IMR-90 (cell line): ENCODE results near the gene TRDN.

Experiments used
- CHD1 ChIP-seq: IDR thresholded peaks from 2 replicates; pipeline ENCODE4 v1.6.1; 2012; ENCODE audit warnings: low read depth, low read length, improper control_type of control experiment
- FOS ChIP-seq: fragments of 150-350 bp; IDR thresholded peaks from 2 replicates; pipeline ENCODE4 v1.6.1; 2016; ENCODE audit warnings: low read depth, low read length
- MAFK ChIP-seq: IDR thresholded peaks from 2 replicates; pipeline ENCODE4 v1.6.1; 2012; ENCODE audit warnings: low read depth, low read length, improper control_type of control experiment
- MXI1 ChIP-seq: IDR thresholded peaks from 2 replicates; pipeline ENCODE4 v1.6.1; 2012; ENCODE audit warnings: low read depth, mild to moderate bottlenecking, low read length, moderate library complexity, borderline replicate concordance
- POLR2A ChIP-seq: IDR thresholded peaks from 2 replicates; pipeline ENCODE4 v1.6.1; 2012; ENCODE audit warnings: mild to moderate bottlenecking, low read depth, low read length
- RFX5 ChIP-seq: IDR thresholded peaks from 2 replicates; pipeline ENCODE4 v1.8.0; 2012; ENCODE audit warnings: low read depth, mild to moderate bottlenecking, low read length, moderate library complexity
- SMC3 ChIP-seq: fragments of 150-350 bp; IDR thresholded peaks from 2 replicates; pipeline ENCODE4 v1.6.1; 2016; ENCODE audit warnings: low read depth, mild to moderate bottlenecking, antibody characterized with exemption, low read length, moderate library complexity
- TF ChIP-seq, protein P1 (sequence below): fragments of 150-350 bp; IDR thresholded peaks from 2 replicates; pipeline ENCODE4 v1.6.1; 2016; ENCODE audit warnings: low read depth, mild to moderate bottlenecking, low read length, moderate library complexity, borderline replicate concordance
- TF ChIP-seq, protein P2 (sequence below): conservative IDR thresholded peaks from 2 replicates; pipeline ENCODE4 v1.5.1; 2012; ENCODE audit warnings: mild to moderate bottlenecking, low read depth, low read length, improper control_type of control experiment
- TF ChIP-seq, protein P3 (sequence below): fragments of 150-350 bp; IDR thresholded peaks from 2 replicates; pipeline ENCODE4 v1.6.1; 2017; ENCODE audit warnings: mild to moderate bottlenecking, antibody characterized with exemption, low read length, low read depth

DNA sequence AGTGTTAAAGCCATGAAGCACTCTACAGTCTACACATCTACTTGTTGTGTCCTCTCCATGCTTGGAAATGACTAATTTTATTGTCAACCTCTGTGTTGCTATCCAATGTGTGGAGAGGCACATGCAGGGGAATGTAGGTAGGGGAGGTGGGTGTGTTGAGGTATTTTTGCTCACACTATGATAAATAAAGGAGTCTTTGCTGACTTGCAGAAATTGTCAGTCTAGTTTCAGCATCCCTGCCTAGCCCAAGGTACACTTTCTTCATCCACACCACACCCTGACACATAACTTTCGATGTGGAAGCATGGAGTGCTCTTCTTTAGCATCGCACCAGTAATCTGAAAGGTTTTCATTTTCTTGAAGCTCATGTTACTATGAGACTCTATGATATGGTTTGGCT, 264.0 kb downstream of the TRDN start:
- TF ChIP-seq RFX5 (no peak), POLR2A (no peak), CHD1 (no peak), MXI1 (no peak), FOS (no peak), MAFK (peak; percentile 24; the same call in 1 of the 2 replicates), SMC3 (no peak)
- TF ChIP-seq, protein P1, sequence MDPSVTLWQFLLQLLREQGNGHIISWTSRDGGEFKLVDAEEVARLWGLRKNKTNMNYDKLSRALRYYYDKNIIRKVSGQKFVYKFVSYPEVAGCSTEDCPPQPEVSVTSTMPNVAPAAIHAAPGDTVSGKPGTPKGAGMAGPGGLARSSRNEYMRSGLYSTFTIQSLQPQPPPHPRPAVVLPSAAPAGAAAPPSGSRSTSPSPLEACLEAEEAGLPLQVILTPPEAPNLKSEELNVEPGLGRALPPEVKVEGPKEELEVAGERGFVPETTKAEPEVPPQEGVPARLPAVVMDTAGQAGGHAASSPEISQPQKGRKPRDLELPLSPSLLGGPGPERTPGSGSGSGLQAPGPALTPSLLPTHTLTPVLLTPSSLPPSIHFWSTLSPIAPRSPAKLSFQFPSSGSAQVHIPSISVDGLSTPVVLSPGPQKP: no peak
- TF ChIP-seq, protein P2, sequence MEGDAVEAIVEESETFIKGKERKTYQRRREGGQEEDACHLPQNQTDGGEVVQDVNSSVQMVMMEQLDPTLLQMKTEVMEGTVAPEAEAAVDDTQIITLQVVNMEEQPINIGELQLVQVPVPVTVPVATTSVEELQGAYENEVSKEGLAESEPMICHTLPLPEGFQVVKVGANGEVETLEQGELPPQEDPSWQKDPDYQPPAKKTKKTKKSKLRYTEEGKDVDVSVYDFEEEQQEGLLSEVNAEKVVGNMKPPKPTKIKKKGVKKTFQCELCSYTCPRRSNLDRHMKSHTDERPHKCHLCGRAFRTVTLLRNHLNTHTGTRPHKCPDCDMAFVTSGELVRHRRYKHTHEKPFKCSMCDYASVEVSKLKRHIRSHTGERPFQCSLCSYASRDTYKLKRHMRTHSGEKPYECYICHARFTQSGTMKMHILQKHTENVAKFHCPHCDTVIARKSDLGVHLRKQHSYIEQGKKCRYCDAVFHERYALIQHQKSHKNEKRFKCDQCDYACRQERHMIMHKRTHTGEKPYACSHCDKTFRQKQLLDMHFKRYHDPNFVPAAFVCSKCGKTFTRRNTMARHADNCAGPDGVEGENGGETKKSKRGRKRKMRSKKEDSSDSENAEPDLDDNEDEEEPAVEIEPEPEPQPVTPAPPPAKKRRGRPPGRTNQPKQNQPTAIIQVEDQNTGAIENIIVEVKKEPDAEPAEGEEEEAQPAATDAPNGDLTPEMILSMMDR: no peak
- TF ChIP-seq, protein P3, sequence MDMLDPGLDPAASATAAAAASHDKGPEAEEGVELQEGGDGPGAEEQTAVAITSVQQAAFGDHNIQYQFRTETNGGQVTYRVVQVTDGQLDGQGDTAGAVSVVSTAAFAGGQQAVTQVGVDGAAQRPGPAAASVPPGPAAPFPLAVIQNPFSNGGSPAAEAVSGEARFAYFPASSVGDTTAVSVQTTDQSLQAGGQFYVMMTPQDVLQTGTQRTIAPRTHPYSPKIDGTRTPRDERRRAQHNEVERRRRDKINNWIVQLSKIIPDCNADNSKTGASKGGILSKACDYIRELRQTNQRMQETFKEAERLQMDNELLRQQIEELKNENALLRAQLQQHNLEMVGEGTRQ: no peak
